Activated T-cell treated with anti-CD3 and anti-CD28 coated beads, Interleukin-2, amount 50 U/mL, for 72 hours (primary cell): ENCODE results near the gene CUL3. TPM values are rescaled to one million over a fixed set of nuclear protein-coding genes. Genes with fewer than 3 reads are reported as not detected.
"Not testable (repeated sequence)": the region's sequence is repeated elsewhere in the genome, so short reads cannot be mapped to it uniquely, and the experiment has no call there.

Experiments
- ATAC-seq, 2 donors: fragments of 150-1000 bp; cut with Tn5 transposase; replicated peaks in 1 of 2; 2 replicates each; pipeline ENCODE4 v1.10.0; 2021; ENCODE audit warnings: moderate library complexity in 2 of 2, mild to moderate bottlenecking in 1 of 2
- DNase-seq, 2 donors: peaks; one replicate each; pipeline ENCODE4 v3.0.0; 2021 to 2022; ENCODE audit warnings: mixed read lengths in 1 of 2
- H3K27ac Mint-ChIP-seq: one replicate; pipeline ENCODE4 v1.8.0; 2022; ENCODE audit warnings: mild to moderate bottlenecking, moderate library complexity, mixed read lengths
- H3K27me3 Mint-ChIP-seq: one replicate; pipeline ENCODE4 v1.8.0; 2022; ENCODE audit warnings: low read depth, mixed read lengths
- H3K36me3 Mint-ChIP-seq, 2 donors: one replicate each; pipeline ENCODE4 v1.8.0; 2022; ENCODE audit warnings: mixed read lengths in 2 of 2, mild to moderate bottlenecking in 1 of 2; ENCODE audit not compliant: insufficient read depth in 2 of 2
- H3K4me1 Mint-ChIP-seq: one replicate; pipeline ENCODE4 v1.8.0; 2022; ENCODE audit warnings: low read depth, mixed read lengths
- H3K4me3 Mint-ChIP-seq, 2 donors: one replicate each; pipeline ENCODE4 v1.8.0; 2022; ENCODE audit warnings: mild to moderate bottlenecking in 2 of 2, mixed read lengths in 2 of 2, moderate library complexity in 2 of 2
- H3K9me3 Mint-ChIP-seq, 2 donors: one replicate each; pipeline ENCODE4 v1.8.0; 2022; ENCODE audit warnings: mixed read lengths in 2 of 2
- total RNA-seq, 2 donors: library from RNA; stranded (reverse); gene quantifications; one replicate each; pipeline ENCODE4 v1.2.3, GENCODE V29; 2022

Gene CUL3
- total RNA-seq, 2 donors from 2014 or later: 61.4 to 68.5 TPM

DNA sequence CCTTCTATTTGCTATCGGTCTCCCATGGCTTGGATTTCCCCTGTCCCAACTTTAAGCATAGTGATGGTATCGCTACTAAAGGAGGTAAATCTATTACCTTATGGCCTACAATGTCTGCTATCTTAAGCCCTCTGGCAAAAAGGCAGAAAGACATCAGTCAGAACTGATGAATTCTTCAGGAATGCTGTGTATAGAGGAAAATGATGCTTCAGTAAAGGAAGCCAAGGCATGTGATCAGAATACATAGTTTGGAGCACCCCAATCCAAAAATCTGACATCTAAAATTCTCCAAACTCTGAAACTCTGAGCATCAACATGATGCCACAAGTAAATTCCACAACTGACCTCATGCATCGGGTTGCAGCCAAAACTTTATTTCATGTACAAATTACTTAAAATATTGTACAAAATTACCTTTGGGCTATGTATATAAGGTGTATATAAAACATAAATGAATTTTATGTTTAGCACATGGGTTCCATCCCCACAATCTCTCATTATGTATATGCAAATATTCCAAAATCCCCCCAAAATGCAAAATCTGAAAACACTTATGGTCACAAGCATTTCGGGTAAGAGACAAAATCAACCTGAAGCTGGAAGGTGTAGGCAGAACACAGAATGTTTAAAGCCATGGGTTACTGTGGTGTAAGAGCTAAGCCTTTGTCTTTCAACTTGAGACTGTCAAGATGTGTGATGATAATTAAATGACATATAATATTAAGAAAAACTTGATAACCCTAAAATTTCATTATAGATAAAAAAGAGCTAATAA is 66.2 kb downstream of the CUL3 start:
- H3K9me3 Mint-ChIP-seq: no peaks in the 10 kb centered on the region
- ATAC-seq (no peak), DNase-seq (no peak)
- H3K4me1 Mint-ChIP-seq: peaks cover 56% of the 10 kb centered on the region
- no peak overlapping the region for H3K4me3 Mint-ChIP-seq
- H3K27ac Mint-ChIP-seq: no peak overlapping the region
- H3K27me3 Mint-ChIP-seq: no peaks in the 10 kb centered on the region
- H3K36me3 Mint-ChIP-seq: peaks cover 0 to 7% of the 10 kb centered on the region in 2 donors

DNA sequence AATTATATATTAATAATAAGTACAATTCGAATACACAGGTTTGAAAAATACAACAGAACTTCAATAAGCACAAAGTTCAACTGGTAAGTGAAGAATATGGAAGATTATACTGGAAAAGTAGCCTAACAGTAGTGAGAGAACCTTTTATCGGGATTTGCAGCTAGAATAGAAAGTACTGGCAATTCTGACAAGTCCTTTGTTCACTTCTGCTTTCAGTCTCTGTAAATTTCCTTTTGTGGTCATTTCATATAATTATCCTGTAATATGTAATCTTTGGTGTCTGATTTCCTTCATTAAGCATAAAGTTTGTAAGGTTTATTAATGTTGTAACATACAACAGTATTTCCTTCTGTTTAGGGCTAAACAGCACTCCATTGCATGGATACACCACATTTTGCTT is 67.2 kb downstream of the CUL3 start:
- no peak overlapping the region for H3K27ac Mint-ChIP-seq
- DNase-seq (no peak), ATAC-seq (no peak)
- peaks cover 46% of the 10 kb centered on the region for H3K4me1 Mint-ChIP-seq
- H3K36me3 Mint-ChIP-seq: peaks cover 0 to 11% of the 10 kb centered on the region in 2 donors
- H3K27me3 Mint-ChIP-seq: no peaks in the 10 kb centered on the region
- no peaks in the 10 kb centered on the region for H3K9me3 Mint-ChIP-seq
- H3K4me3 Mint-ChIP-seq: no peak overlapping the region

DNA sequence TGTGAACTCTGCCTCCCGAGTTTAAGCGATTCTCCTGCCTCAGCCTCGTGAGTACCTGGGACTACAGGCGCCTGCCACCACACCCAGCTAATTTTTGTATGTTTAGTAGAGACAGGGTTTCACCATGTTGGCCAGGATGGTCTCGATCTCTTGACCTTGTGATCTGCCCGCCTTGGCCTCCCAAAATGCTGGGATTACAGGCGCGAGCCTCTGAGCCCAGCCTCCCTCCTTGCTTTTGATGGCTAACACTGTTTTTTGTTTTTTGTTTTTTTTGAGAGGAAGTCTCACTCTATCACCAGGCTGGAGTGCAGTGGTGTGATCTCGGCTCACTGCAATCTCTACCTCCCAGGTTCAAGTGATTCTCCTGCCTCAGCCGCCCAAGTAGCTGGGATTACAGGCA is 68.8 kb downstream of the CUL3 start:
- not testable (repeated sequence) for H3K4me3 Mint-ChIP-seq, H3K27me3 Mint-ChIP-seq, DNase-seq, H3K27ac Mint-ChIP-seq, ATAC-seq, H3K9me3 Mint-ChIP-seq
- Mint-ChIP-seq H3K36me3 (peaks cover 0 to 11% of the 10 kb centered on the region in 2 donors), H3K4me1 (peaks cover 31% of the 10 kb centered on the region)

DNA sequence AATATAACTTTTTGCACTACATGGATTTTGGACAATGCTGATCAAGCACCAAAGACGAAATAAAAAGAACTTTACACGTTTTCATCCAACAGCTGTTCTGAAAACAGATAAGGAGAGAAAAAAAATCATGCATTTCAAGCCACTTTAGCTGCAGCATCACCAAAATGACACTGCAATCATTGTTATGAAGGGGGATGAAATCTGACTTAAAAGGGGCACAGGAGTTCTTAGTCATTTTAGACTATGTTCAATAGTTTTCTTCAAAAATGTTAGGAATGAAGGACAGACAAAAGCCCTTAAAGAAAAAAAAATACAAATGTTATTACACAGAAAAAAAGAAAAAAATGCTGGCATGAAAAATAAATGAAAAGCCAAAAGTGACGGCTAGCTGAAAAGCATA is 71.2 kb downstream of the CUL3 start:
- Mint-ChIP-seq H3K4me1 (peaks cover 18% of the 10 kb centered on the region), H3K4me3 (no peak overlapping the region), H3K9me3 (no peaks in the 10 kb centered on the region), H3K36me3 (peaks cover 0 to 19% of the 10 kb centered on the region in 2 donors), H3K27me3 (no peaks in the 10 kb centered on the region), H3K27ac (no peak overlapping the region)
- DNase-seq (no peak), ATAC-seq (no peak)

DNA sequence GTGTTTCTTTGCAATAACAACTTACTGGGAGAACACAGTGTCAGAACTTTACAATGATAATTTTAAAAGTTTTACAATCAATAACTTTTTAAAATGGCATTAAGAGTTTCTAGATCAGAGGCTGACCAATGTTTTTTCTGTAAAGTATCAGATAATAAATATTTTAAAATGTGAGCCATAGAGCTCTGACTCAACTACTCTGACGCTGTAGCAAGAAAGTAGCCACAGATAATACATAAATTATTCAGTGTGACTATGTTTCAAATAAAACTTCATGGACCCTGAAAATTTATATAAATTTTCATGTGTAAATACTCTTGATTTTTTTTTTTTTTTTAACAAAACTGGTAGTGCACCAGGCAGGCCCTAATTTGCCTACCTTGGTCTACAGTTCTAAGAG is 77.4 kb downstream of the CUL3 start:
- no peak for DNase-seq
- Mint-ChIP-seq H3K9me3 (no peaks in the 10 kb centered on the region), H3K27ac (no peak overlapping the region), H3K27me3 (no peaks in the 10 kb centered on the region), H3K4me1 (peaks cover 8% of the 10 kb centered on the region), H3K4me3 (no peak overlapping the region), H3K36me3 (peaks cover 5 to 23% of the 10 kb centered on the region in 2 donors)
- no peak for ATAC-seq

DNA sequence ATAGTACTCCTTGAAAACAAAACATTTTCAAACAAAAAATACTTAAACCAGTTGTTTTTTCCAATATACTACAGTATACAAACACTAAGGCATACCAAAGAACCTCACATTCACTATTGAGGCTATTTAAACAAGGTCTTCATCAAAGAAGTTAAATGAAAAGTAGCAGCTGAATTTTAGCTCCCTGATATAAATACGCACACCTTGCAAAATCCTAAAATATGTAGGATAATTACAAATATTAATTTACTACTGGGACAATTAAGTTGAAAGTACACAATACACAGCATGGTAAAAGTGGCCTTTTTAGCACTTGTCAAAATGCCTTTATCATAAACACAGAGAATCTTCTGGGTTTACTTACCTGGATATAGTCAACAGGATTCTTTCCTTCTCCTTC is 78.7 kb downstream of the CUL3 start:
- Mint-ChIP-seq H3K4me3 (no peak overlapping the region), H3K36me3 (peaks cover 5 to 23% of the 10 kb centered on the region in 2 donors), H3K9me3 (no peaks in the 10 kb centered on the region), H3K27me3 (no peaks in the 10 kb centered on the region), H3K27ac (no peak overlapping the region), H3K4me1 (peaks cover 8% of the 10 kb centered on the region)
- ATAC-seq (no peak), DNase-seq (no peak)

DNA sequence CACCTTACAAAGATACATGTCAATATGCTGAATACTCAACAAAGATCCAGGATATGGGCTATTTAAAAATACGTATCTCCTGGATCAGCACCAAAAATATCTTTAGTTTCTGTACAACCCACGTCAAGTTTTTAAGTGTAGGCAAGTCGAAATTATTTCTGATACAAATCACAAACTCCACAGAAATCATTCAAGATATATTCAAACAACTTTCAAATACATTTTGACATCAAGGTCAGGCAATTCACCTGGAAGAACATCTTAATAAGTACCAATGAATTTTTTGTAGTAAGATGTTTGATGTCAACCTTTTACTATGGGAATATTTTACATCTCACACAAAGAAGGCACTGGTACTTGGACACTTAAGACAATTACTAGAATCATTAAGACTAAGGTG is 86.2 kb downstream of the CUL3 start:
- no peaks in the 10 kb centered on the region for H3K27me3 Mint-ChIP-seq
- DNase-seq (no peak), ATAC-seq (no peak)
- H3K27ac Mint-ChIP-seq: no peak overlapping the region
- H3K36me3 Mint-ChIP-seq: peaks cover 10 to 16% of the 10 kb centered on the region in 2 donors
- no peak overlapping the region for H3K4me3 Mint-ChIP-seq
- H3K4me1 Mint-ChIP-seq: no peaks in the 10 kb centered on the region
- no peaks in the 10 kb centered on the region for H3K9me3 Mint-ChIP-seq

DNA sequence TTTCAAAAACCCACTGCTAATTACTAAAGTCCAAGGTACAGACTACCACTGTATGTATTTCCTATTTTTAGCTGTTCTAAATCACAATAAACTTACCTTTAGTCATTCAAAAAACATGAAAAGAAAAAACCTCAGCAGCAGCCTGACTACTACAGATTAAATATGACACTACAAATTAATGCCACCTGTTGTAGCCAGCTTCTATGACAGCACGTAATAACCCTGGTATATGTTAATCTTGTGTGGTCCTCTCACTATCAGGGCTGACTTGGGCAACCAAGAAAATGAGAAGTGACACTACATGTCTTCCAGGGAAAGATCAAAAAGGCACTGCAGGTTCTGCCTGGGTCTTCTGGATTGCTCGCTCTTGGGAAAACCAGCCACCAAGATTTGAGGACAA is 92.6 kb downstream of the CUL3 start:
- Mint-ChIP-seq H3K9me3 (peaks cover 3 to 5% of the 10 kb centered on the region in 2 donors), H3K27ac (peak overlapping the region; percentile 81), H3K4me1 (peaks cover 36% of the 10 kb centered on the region), H3K4me3 (no peak overlapping the region), H3K27me3 (no peaks in the 10 kb centered on the region), H3K36me3 (peaks cover 12 to 39% of the 10 kb centered on the region in 2 donors)
- no peak for DNase-seq
- ATAC-seq: no peak

DNA sequence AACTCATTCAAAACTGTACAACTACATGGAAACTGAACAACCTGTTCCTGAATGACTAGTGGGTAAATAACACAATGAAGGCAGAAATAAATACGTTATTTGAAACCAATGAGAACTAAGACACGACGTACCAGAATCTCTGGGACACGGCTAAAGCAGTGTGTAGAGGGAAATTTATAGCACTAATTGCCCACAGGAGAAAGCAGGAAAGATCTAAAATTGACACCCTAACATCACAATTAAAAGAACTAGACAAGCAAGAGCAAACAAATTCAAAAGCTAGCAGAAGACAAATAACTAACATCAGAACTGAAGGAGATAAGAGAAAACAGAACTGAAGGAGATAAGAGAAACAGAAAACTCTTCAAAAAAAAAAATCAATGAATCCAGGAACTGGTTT is 97.2 kb downstream of the CUL3 start:
- not testable (repeated sequence) for ATAC-seq, DNase-seq, H3K27me3 Mint-ChIP-seq, H3K9me3 Mint-ChIP-seq, H3K4me3 Mint-ChIP-seq
- Mint-ChIP-seq H3K27ac (peak overlapping the region; percentile 75), H3K36me3 (peaks cover 16 to 53% of the 10 kb centered on the region in 2 donors), H3K4me1 (peaks cover 42% of the 10 kb centered on the region)

DNA sequence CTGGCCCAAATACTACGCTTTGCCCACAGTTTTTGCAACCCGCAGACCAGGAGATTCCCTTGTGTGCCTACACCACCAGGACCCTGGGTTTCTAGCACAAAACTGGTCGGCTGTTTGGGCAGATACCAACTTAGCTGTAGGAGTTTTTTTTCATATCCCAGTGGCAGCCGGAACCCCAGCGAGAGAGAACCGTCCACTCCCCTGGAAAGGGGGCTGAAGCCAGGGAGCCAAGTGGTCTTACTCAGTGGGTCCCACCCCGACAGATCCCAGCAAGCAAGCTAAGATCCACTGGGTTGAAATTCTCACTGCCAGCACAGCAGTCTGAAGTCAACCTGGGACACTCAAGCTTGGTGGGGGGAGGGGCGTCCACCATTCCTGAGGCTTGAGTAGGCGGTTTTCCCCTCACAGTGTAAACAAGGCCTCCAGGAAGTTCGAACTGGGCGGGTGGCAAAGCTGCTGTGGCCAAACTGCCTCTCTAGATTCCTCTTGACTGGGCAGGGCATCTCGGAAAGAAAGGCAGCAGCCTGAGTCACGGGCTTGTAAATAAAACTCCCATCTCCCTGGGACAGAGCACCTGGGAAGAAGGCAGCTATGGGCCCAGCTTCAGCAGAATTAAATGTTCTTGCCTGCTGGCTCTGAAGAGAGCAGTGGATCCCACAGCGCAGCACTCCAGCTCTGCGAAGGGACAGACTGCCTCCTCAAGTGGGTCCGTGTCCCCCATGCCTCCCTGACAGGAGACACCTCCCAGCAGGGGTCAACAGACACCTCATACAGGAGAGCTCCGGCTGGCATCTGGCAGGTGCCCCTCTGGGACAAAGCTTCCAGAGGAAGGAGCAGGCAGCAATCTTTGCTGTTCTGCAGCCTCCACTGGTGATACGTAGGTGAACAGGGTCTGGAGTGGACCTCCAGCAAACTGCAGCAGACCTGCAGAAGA is 99.8 kb downstream of the CUL3 start:
- not testable (repeated sequence) for H3K27me3 Mint-ChIP-seq, ATAC-seq, H3K9me3 Mint-ChIP-seq, H3K27ac Mint-ChIP-seq, H3K4me3 Mint-ChIP-seq, DNase-seq
- H3K36me3 Mint-ChIP-seq: peaks cover 14 to 44% of the 10 kb centered on the region in 2 donors
- peaks cover 35% of the 10 kb centered on the region for H3K4me1 Mint-ChIP-seq

DNA sequence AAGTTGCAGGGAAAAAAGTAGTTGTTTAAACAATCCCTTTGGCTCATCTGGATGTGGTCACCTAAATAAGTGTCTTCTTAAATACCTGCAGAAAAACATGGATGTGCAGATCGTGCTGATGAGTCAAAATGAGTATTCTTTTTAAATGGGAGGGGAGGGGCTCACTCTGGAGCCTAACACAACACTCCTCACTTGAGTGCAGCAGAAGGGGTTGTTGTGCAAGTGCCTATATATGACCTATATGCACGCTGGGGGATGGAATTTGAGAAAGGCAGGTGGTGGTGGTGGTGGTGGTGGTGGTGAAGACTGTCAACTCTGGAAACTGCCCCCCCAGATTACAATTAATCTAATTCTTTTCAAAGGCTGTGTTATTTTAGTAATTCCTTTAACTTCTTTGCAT is 105.3 kb downstream of the CUL3 start:
- Mint-ChIP-seq H3K27ac (peak overlapping the region; percentile 60), H3K36me3 (peaks cover 13 to 34% of the 10 kb centered on the region in 2 donors), H3K4me1 (no peaks in the 10 kb centered on the region), H3K4me3 (no peak overlapping the region), H3K9me3 (no peaks in the 10 kb centered on the region), H3K27me3 (no peaks in the 10 kb centered on the region)
- DNase-seq: no peak
- no peak for ATAC-seq

DNA sequence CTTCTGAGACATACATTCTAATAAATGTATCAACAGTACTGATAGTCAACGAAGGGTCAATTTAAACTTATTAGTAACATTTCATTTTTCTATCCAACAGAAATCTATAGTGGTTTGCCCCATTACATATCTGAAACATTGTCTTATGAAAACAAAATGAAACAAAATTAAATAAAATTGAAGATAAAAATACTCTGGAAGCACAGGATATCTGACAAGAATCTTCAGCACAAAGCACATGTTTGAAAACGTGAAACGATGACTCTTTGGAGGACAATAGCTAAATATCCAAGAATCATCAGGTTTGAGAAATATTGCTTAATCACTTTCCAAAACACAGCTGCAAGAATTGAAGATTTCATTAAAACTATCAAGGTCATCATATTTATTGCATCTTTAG is 112.3 kb downstream of the CUL3 start:
- H3K36me3 Mint-ChIP-seq: peaks cover 11 to 22% of the 10 kb centered on the region in 2 donors
- no peak for ATAC-seq
- H3K27ac Mint-ChIP-seq: no peak overlapping the region
- no peak overlapping the region for H3K4me3 Mint-ChIP-seq
- H3K4me1 Mint-ChIP-seq: no peaks in the 10 kb centered on the region
- no peak for DNase-seq
- no peaks in the 10 kb centered on the region for H3K9me3 Mint-ChIP-seq
- no peaks in the 10 kb centered on the region for H3K27me3 Mint-ChIP-seq

DNA sequence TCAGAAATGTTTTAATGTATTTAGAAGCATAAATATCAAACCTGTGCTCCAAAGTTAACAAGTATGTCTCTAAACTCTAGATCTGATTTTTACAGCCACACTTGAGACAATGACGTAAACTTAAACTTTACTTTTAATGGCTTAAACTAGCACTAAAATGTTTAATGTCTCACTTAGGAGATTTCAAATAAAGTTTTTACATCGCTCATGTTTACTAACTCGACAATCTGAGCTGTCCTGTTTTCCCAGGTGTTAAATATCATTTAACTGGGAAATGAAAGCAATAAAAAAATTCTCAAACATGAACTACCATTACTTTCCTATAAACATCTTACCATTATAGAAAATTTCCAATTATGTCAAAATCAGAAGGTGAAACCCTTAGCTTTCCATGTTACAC is 113.0 kb downstream of the CUL3 start:
- Mint-ChIP-seq H3K36me3 (peaks cover 7 to 16% of the 10 kb centered on the region in 2 donors), H3K4me3 (no peak overlapping the region), H3K27me3 (no peaks in the 10 kb centered on the region), H3K9me3 (no peaks in the 10 kb centered on the region), H3K4me1 (no peaks in the 10 kb centered on the region), H3K27ac (no peak overlapping the region)
- ATAC-seq: no peak
- no peak for DNase-seq
